Heart right ventricle (tissue), 16 donors: ENCODE measurements around the gene EFNB1. TPM values are rescaled to one million over a fixed set of nuclear protein-coding genes. Genes with fewer than 3 reads are reported as not detected.

Experiments
- ATAC-seq, 8 donors: fragments of 200-7000 bp; cut with Tn5 transposase; one replicate each; pipeline ENCODE4 v1.9.1; 2020; ENCODE audit warnings: mild to moderate bottlenecking in 8 of 8, moderate library complexity in 8 of 8, moderate number of reproducible peaks in 1 of 8
- DNase-seq, 2 donors: peaks; one replicate each; pipeline ENCODE4 v3.0.0-alpha.2; 2020
- H3K27ac ChIP-seq, 10 donors: fragments of 200-600 bp; sonication (generic) in 2 of 10; one replicate each; pipeline versions ENCODE4 v1.5.0 to v1.8.0; 2020 to 2022; ENCODE audit warnings: mild to moderate bottlenecking in 3 of 10
- H3K27me3 ChIP-seq, 7 donors: fragments of 200-600 bp; one replicate each; pipeline ENCODE4 v1.8.0; 2021 to 2022; ENCODE audit warnings: mild to moderate bottlenecking in 2 of 7
- H3K36me3 ChIP-seq, 9 donors: fragments of 200-600 bp; sonication (generic) in 1 of 9; one replicate each; pipeline versions ENCODE4 v1.5.0 to v1.8.0; 2020 to 2022; ENCODE audit warnings: mild to moderate bottlenecking in 2 of 9
- H3K4me1 ChIP-seq, 9 donors: fragments of 200-600 bp; sonication (generic) in 1 of 9; one replicate each; pipeline versions ENCODE4 v1.5.0 to v1.8.0; 2020 to 2022; ENCODE audit warnings: mild to moderate bottlenecking in 4 of 9
- H3K4me3 ChIP-seq, 10 donors: fragments of 200-600 bp; sonication (generic) in 2 of 10; one replicate each; pipeline versions ENCODE4 v1.5.0 to v1.8.0; 2020 to 2022; ENCODE audit warnings: mild to moderate bottlenecking in 7 of 10, moderate library complexity in 2 of 10
- H3K9me3 ChIP-seq, 11 donors: fragments of 200-600 bp in 10 of 11; sonication (generic) in 2 of 11; one replicate each; pipeline versions ENCODE4 v1.5.0 to v1.8.0; 2013 to 2022; ENCODE audit warnings: mild to moderate bottlenecking in 2 of 11, control low read depth in 1 of 11, moderate library complexity in 1 of 11
- CTCF ChIP-seq, 9 donors: fragments of 200-600 bp; sonication (generic) in 2 of 9; IDR thresholded peaks; one replicate each; pipeline versions ENCODE4 v1.5.0 to v1.8.0; 2021 to 2022; ENCODE audit warnings: antibody characterized with exemption in 9 of 9, mild to moderate bottlenecking in 5 of 9, moderate library complexity in 1 of 9
- WGBS, 2 donors: extraction: QIAGEN DNeasy Blood & Tissue Kit; methylation state at CpG; one replicate each; pipeline ENCODE4 v1.1.7; 2013; ENCODE audit warnings: inconsistent platforms in 1 of 2; 5-methylcytosine and 5-hydroxymethylcytosine counted together
- intact Hi-C, 10 donors: fragments of 100-400 bp; cut with DNase I; formaldehyde crosslinking; loops; one replicate each; pipeline versions ENCODE4 v1.11.1 to v1.14.2; 2022
- polyA plus RNA-seq, 2 donors: library from polyadenylated mRNA; stranded (reverse); fragments of 200-250 nt; gene quantifications; one replicate each; pipeline ENCODE4 v1.2.3, GENCODE V29; 2013
- total RNA-seq, 10 donors: library from RNA; stranded (reverse); fragmentation: NEBNext Ultra II Directional in 3 of 10; extraction: Animal tissue kit (Norgen Biotek cat#: 25700) in 3 of 10; gene quantifications; one replicate each; pipeline versions ENCODE4 v1.2.1 to v1.2.4, GENCODE V29; 2021 to 2023
- donor health status: Arrhythmogenic right ventricular cardiomyopathy.
- donor health status: ischemic (EF 13 %, LVEDD 7.1; RV severe dilation, severe dysfunction).
- donor health status: healthy with polysubstance abuse.
- donor health status: DM: no; HTN: yes; CAD: no.
- donor health status: DM: no; HTN: no; CAD: no.
- donor health status: ischemic (EF 25% LVEDD 6.9; RV normal size, moderate dysfunction).
- donor health status: ischemic (EF 25% LVEDD 5.7; RV mildly dilated, moderate dysfunction).
- donor health status: healthy.
- donor health status: DM: yes; HTN: yes; CAD: no.
- donor health status: Ischemic cardiomyopathy.
- donor health status: ischemic (EF 35%, LVEDD 5.7; RV mildly dilated, moderate dysfunction).
- donor health status: nonischemic (EF 11% LVEDD 7.7; RV severe dilation, severe dysfunction).
- donor health status: DM: yes; HTN: yes; CAD: no.
- donor health status: PGD.
- donor health status: ischemic (EF 29% LVEDD 5.4; RV normal size, mild dysfunction).
- donor health status: nonischemic (EF 23%, LVEDD 6.1; RV moderate dilation, normal function).

Gene EFNB1
- total and polyA plus RNA-seq, 12 donors = 10.8 to 45.1 (median 19.2) TPM

GRCh38 chrX:68834371-68835103 is 5.7 kb downstream of the EFNB1 start:
- DNase-seq (no peak), ATAC-seq (no peak)
- intact Hi-C loops = loop anchor here in 7 of 10 donors (5.0 to 10.0 kb wide), 6 partner anchors 58 to 163 kb away; no protein-coding TSS in a partner anchor
- TF ChIP-seq CTCF (IDR thresholded peaks at IDR 0.05) = no peak
- no peak overlapping the region for H3K27ac ChIP-seq
- no peaks in the 10 kb centered on the region for H3K9me3 ChIP-seq
- H3K27me3 ChIP-seq = peaks cover 0 to 23% (median 0%) of the 10 kb centered on the region in 7 donors
- H3K36me3 ChIP-seq = peaks cover 0 to 12% (median 0%) of the 10 kb centered on the region in 9 donors
- peak overlapping the region in 1 of 10 donors; percentile 7 for H3K4me3 ChIP-seq
- 54 to 56% methylated on average over 7 of the region's 7 CpGs for WGBS, 2 donors
- H3K4me1 ChIP-seq = peaks cover 0 to 51% (median 18%) of the 10 kb centered on the region in 9 donors

- intact Hi-C loops = loop anchor here in 3 of 10 donors (5.0 to 10.0 kb wide), 3 partner anchors 57 to 160 kb away; no protein-coding TSS in a partner anchor
These were observed 6.3 kb downstream of the EFNB1 start for GRCh38 chrX:68835104-68835442.

GRCh38 chrX:68835468-68835867 is 6.6 kb downstream of the EFNB1 start:
- H3K4me3 ChIP-seq = no peak overlapping the region
- H3K27ac ChIP-seq = no peak overlapping the region
- H3K4me1 ChIP-seq = peaks cover 0 to 51% (median 18%) of the 10 kb centered on the region in 9 donors
- H3K9me3 ChIP-seq = no peaks in the 10 kb centered on the region
- WGBS, 2 donors = 89 to 100% methylated on average over 5 of the region's 5 CpGs
- no peak for ATAC-seq
- intact Hi-C loops = loop anchor here in 3 of 10 donors (5.0 to 10.0 kb wide), 3 partner anchors 57 to 159 kb away; no protein-coding TSS in a partner anchor
- TF ChIP-seq CTCF (IDR thresholded peaks at IDR 0.05) = no peak
- peaks cover 0 to 21% (median 9%) of the 10 kb centered on the region in 9 donors for H3K36me3 ChIP-seq
- peaks cover 0 to 13% (median 0%) of the 10 kb centered on the region in 7 donors for H3K27me3 ChIP-seq
- DNase-seq = no peak

More at GRCh38 chrX:68835104-68835442, 6.3 kb downstream of the EFNB1 start:
- peaks cover 0 to 17% (median 0%) of the 10 kb centered on the region in 7 donors for H3K27me3 ChIP-seq
- peaks cover 0 to 51% (median 18%) of the 10 kb centered on the region in 9 donors for H3K4me1 ChIP-seq
- no peak for ATAC-seq
- no peak for DNase-seq
- no peak overlapping the region for H3K27ac ChIP-seq
- no peaks in the 10 kb centered on the region for H3K9me3 ChIP-seq
- 80 to 86% methylated on average over 3 of the region's 3 CpGs for WGBS, 2 donors
- H3K4me3 ChIP-seq = no peak overlapping the region
- H3K36me3 ChIP-seq = peaks cover 0 to 17% (median 5%) of the 10 kb centered on the region in 9 donors
- no peak for TF ChIP-seq CTCF (IDR thresholded peaks at IDR 0.05)

- DNase-seq (no peak), ATAC-seq (no peak)
- Histone ChIP-seq H3K9me3 (no peaks in the 10 kb centered on the region), H3K27ac (no peak overlapping the region), H3K4me3 (no peak overlapping the region), H3K27me3 (peaks cover 0 to 4% (median 0%) of the 10 kb centered on the region in 7 donors), H3K4me1 (peaks cover 0 to 46% (median 24%) of the 10 kb centered on the region in 9 donors), H3K36me3 (peaks cover 0 to 35% (median 9%) of the 10 kb centered on the region in 9 donors)
- intact Hi-C loops = loop anchor here in 3 of 10 donors (5.0 to 10.0 kb wide), 3 partner anchors 55 to 158 kb away; no protein-coding TSS in a partner anchor
- WGBS, 2 donors = 35 to 46% methylated on average over 3 of the region's 3 CpGs
- TF ChIP-seq CTCF (IDR thresholded peaks at IDR 0.05) = no peak
These were observed 8.3 kb downstream of the EFNB1 start for GRCh38 chrX:68837119-68837518.
